GM12878 (cell line): ENCODE results near the gene PRKN. TPM values are rescaled to one million over a fixed set of nuclear protein-coding genes. Genes with fewer than 3 reads are reported as not detected.

Source experiments
- ATAC-seq: fragments of 200-7000 bp; cut with Tn5 transposase; 3 replicates; pipeline ENCODE4 v1.9.1; 2020; ENCODE audit warnings: mild to moderate bottlenecking, moderate library complexity
- BruUV-seq: library from RNA; stranded (reverse); fragments of 400-500 nt; replicated peaks from 2 replicates; lab custom pipeline; 2021; lab: Mats Ljungman, UMichigan
- CTCF ChIA-PET: fragments of 300-600 bp; sonication (Branson Sonifier 250); formaldehyde crosslinking; extraction: SDS; loops from one replicate; lab custom pipeline; 2021; ENCODE audit warnings: inconsistent platforms; lab: Yijun Ruan, JAX
- POLR2A ChIA-PET: fragments of 350-600 bp; formaldehyde crosslinking; extraction: SDS; loops from one replicate; lab custom pipeline; 2021; ENCODE audit warnings: inconsistent platforms; lab: Charles Lee
- RAD21 ChIA-PET: fragments of 300-600 bp; sonication (Branson Sonifier 250); formaldehyde crosslinking; loops from one replicate; lab custom pipeline; 2023; ENCODE audit warnings: antibody characterized with exemption; ENCODE audit not compliant: unreplicated experiment; lab: Charles Lee
- SMC1A ChIA-PET: fragments of 300-600 bp; sonication (Branson Sonifier 250); formaldehyde crosslinking; loops from one replicate; lab custom pipeline; 2023; ENCODE audit not compliant: unreplicated experiment, uncharacterized antibody; lab: Charles Lee
- DNase-seq: peaks from one replicate; pipeline ENCODE4 v3.0.0-alpha.2; 2011; ENCODE audit warnings: low read depth, low spot score
- FAIRE-seq: peaks from 3 replicates; lab custom pipeline; 2011; peaks lifted over from hg19 to GRCh38; lab: Jason Lieb, UNC
- H2AFZ ChIP-seq: 2 replicates; pipeline ENCODE4 v1.6.0; 2011; ENCODE audit warnings: low read depth, low read length, control low read depth; ENCODE audit not compliant: control insufficient read depth
- H3K27ac ChIP-seq: 2 replicates; pipeline ENCODE4 v1.5.1; 2011; ENCODE audit warnings: control low read depth; ENCODE audit not compliant: control insufficient read depth, insufficient read depth
- H3K27me3 ChIP-seq, 2 experiments: replicated peaks in 1 of 2; 2 replicates each; pipeline versions ENCODE4 v1.6.0 to v1.6.1; 2011; ENCODE audit warnings: low read length in 1 of 2; ENCODE audit not compliant: control insufficient read depth in 2 of 2, insufficient read depth in 2 of 2
- H3K36me3 ChIP-seq, 2 experiments: 2 replicates each; pipeline ENCODE4 v1.5.1; 2011; ENCODE audit warnings: low read length in 1 of 2; ENCODE audit not compliant: control insufficient read depth in 2 of 2, insufficient read depth in 2 of 2
- H3K4me1 ChIP-seq: 2 replicates; pipeline ENCODE4 v1.6.1; 2011; ENCODE audit warnings: mild to moderate bottlenecking, low read length, moderate library complexity, mixed read lengths; ENCODE audit not compliant: control insufficient read depth, insufficient read depth
- H3K4me2 ChIP-seq: 2 replicates; pipeline ENCODE4 v1.6.0; 2011; ENCODE audit warnings: control low read depth; ENCODE audit not compliant: control insufficient read depth, insufficient read depth
- H3K4me3 ChIP-seq: fragments of 200-600 bp; sonication (generic); 2 replicates; pipeline ENCODE4 v1.5.1; 2016
- H3K79me2 ChIP-seq: 2 replicates; pipeline ENCODE4 v1.6.0; 2011; ENCODE audit warnings: low read length; ENCODE audit not compliant: control insufficient read depth, insufficient read depth
- H3K9ac ChIP-seq: 2 replicates; pipeline ENCODE4 v1.8.0; 2011; ENCODE audit warnings: low read length, control low read depth, mixed read lengths; ENCODE audit not compliant: control insufficient read depth, insufficient read depth
- H3K9me3 ChIP-seq: replicated peaks from 3 replicates; pipeline ENCODE4 v1.5.1; 2011; ENCODE audit warnings: mild to moderate bottlenecking, low read length; ENCODE audit not compliant: control insufficient read depth, insufficient read depth
- H4K20me1 ChIP-seq: 2 replicates; pipeline ENCODE4 v1.6.0; 2011; ENCODE audit not compliant: control insufficient read depth, insufficient read depth
- EGR1 ChIP-seq, 2 experiments: IDR thresholded peaks; 1 replicate in 1 of 2; 2 replicates in 1 of 2; pipeline ENCODE4 v1.6.1; 2011 to 2012; ENCODE audit warnings: low read depth in 2 of 2, low read length in 2 of 2, borderline replicate concordance in 1 of 2, mild to moderate bottlenecking in 1 of 2, moderate library complexity in 1 of 2
- ETV6 ChIP-seq, 2 experiments: fragments of 450-650 bp in 1 of 2; IDR thresholded peaks in 1 of 2; conservative IDR thresholded peaks in 1 of 2; 2 replicates each; pipeline ENCODE4 v1.6.1; 2014; ENCODE audit warnings: antibody characterized with exemption in 1 of 2, borderline replicate concordance in 1 of 2, low read depth in 1 of 2, mild to moderate bottlenecking in 1 of 2, moderate library complexity in 1 of 2
- HCFC1 ChIP-seq: fragments of 150-350 bp; IDR thresholded peaks from 2 replicates; pipeline ENCODE4 v1.6.1; 2014; ENCODE audit warnings: low read length
- JUNB ChIP-seq: IDR thresholded peaks from 2 replicates; pipeline ENCODE4 v1.6.1; 2016; ENCODE audit warnings: antibody characterized with exemption, mild to moderate bottlenecking
- KDM1A ChIP-seq: fragments of 200-600 bp; sonication (generic); IDR thresholded peaks from 2 replicates; pipeline ENCODE4 v1.6.1; 2016; ENCODE audit warnings: borderline replicate concordance
- NFYA ChIP-seq: IDR thresholded peaks from 2 replicates; pipeline ENCODE4 v1.6.1; 2011; ENCODE audit warnings: low read depth, mild to moderate bottlenecking, low read length, improper control_type of control experiment, borderline replicate concordance
- PML ChIP-seq: IDR thresholded peaks from 2 replicates; pipeline ENCODE4 v1.6.1; 2012; ENCODE audit warnings: low read length, inconsistent platforms
- POU2F2 ChIP-seq: IDR thresholded peaks from 3 replicates; pipeline ENCODE4 v1.6.1; 2011; ENCODE audit warnings: low read depth, mild to moderate bottlenecking, low read length, borderline replicate concordance
- STAT1 ChIP-seq: fragments of 450-650 bp; conservative IDR thresholded peaks from 2 replicates; pipeline ENCODE4 v1.6.1; 2014; ENCODE audit warnings: antibody characterized with exemption, mild to moderate bottlenecking
- USF1 ChIP-seq: IDR thresholded peaks from 2 replicates; pipeline ENCODE4 v1.6.1; 2011; ENCODE audit warnings: borderline replicate concordance, low read depth, mild to moderate bottlenecking, moderate library complexity, mixed read lengths, low read length; ENCODE audit not compliant: insufficient read depth; ENCODE audit errors: extremely low read length
- ZNF24 ChIP-seq: fragments of 450-650 bp; IDR thresholded peaks from 2 replicates; pipeline ENCODE4 v1.6.1; 2017; ENCODE audit warnings: antibody characterized with exemption, mild to moderate bottlenecking
- ZNF622 ChIP-seq: fragments of 450-650 bp; IDR thresholded peaks from 2 replicates; pipeline ENCODE4 v1.6.1; 2017; ENCODE audit warnings: mild to moderate bottlenecking, inconsistent platforms
- WGBS: methylation state at CpG from one replicate; pipeline ENCODE4 v1.1.6; 2016; ENCODE audit warnings: low lambda C conversion rate; ENCODE audit not compliant: insufficient replicate concordance, insufficient coverage; ENCODE audit errors: missing lambda C conversion rate; 5-methylcytosine and 5-hydroxymethylcytosine counted together
- in situ Hi-C: fragments of 300-500 bp; cut with MboI; formaldehyde crosslinking; loops from 9 replicates; pipeline ENCODE4 v1.14.3; 2018; ENCODE audit warnings: mixed read lengths
- intact Hi-C: fragments of 100-400 bp; cut with micrococcal nuclease; formaldehyde crosslinking; loops from one replicate; pipeline ENCODE4 v1.14.2; 2022; ENCODE audit not compliant: unreplicated experiment
- polyA plus RNA-seq, 11 experiments: library from polyadenylated mRNA; depleted of rRNA in 4 of 11; unstranded in 6 of 11; stranded (reverse) in 5 of 11; fragments of >200 nt; fragmentation: Nextera tagmentation in 4 of 11; fragmentation: Illumina TruSeq in 1 of 11; extraction: Ambion mirVana in 4 of 11; extraction: Trizol in 1 of 11; gene quantifications; 1 replicate in 1 of 11; 2 replicates in 10 of 11; pipeline versions ENCODE4 v1.2.1 to v1.2.3, GENCODE V29; 2011 to 2016; ENCODE audit warnings: inconsistent platforms in 2 of 11, missing spikeins in 2 of 11, low read depth in 1 of 11
- total RNA-seq, 4 experiments: library from RNA; depleted of rRNA in 3 of 4; stranded (reverse); fragments of >200 nt in 3 of 4; fragmentation: Illumina TruSeq in 1 of 4; extraction: Trizol in 1 of 4; gene quantifications; 2 replicates each; pipeline versions ENCODE4 v1.2.1 to v1.2.3, GENCODE V29; 2013 to 2021

PRKN gene
- total and polyA plus RNA-seq, 10 of the 15 experiments (the other 5 are each of a cell fraction or from before 2014, with no cell fraction given): 0.06 to 0.09 TPM; not detected in 8

DNA sequence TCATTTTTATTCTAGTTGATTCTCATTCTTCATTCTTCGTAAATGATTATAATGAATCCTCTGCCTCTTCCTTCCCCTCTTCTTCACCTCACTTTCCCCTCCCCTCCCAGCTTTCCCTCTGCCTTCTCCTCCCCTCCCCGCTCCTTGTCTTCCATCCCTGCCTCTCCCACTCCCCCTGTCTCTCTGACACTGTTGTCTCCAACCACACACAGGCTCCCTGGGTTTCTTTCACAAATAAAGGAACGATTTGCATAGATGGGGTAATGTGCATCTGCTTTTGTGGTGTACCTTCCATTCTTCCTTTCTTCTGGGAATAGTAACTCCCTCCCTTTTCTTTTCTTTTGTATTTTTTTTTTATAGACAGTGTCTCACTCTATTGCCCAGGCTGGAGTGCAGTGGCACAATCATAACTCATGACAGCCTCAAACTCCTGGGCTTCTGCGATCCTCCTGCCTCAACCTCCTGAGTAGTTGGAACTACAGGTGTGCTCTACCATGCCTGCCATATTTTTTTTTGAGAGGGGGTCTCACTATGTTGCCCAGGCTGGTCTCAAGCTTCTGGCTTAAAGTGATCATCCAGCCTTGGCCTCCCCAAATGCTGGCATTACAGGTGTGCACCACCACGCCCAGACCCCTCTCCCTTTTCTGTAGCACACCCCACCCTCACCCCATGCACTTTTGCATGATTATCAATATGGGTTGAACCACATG is 318.6 kb downstream of the PRKN start:
- no peak overlapping the region for H3K9ac ChIP-seq
- no peak for TF ChIP-seq ETV6 (conservative IDR thresholded peaks at IDR 0.05 in 1 of 2, IDR thresholded peaks at IDR 0.05 in 1 of 2; ENCODE audit: borderline replicate concordance in 1 of 2, low read depth in 1 of 2)
- no peak for TF ChIP-seq EGR1 (IDR thresholded peaks at IDR 0.05; ENCODE audit: borderline replicate concordance in 1 of 2, low read depth in 2 of 2, low read length in 2 of 2)
- TF ChIP-seq ZNF24: no peak
- no peak for TF ChIP-seq NFYA
- TF ChIP-seq ZNF622: no peak
- no peak for TF ChIP-seq HCFC1
- TF ChIP-seq, all 136 proteins: peak for 0
- Histone ChIP-seq H3K27me3 (no peaks in the 10 kb centered on the region), H4K20me1 (no peaks in the 10 kb centered on the region), H3K4me3 (no peak overlapping the region), H2AFZ (no peak overlapping the region), H3K9me3 (no peaks in the 10 kb centered on the region), H3K27ac (no peak overlapping the region), H3K79me2 (no peaks in the 10 kb centered on the region), H3K36me3 (no peaks in the 10 kb centered on the region), H3K4me2 (no peak overlapping the region), H3K4me1 (no peaks in the 10 kb centered on the region)
- WGBS: 15% methylated on average over 5 of the region's 5 CpGs
- ChIA-PET SMC1A (no interaction called here), RAD21 (no interaction called here), CTCF (no interaction called here), POLR2A (no interaction called here)
- DNase-seq (no peak), ATAC-seq (no peak), FAIRE-seq (no peak)
- no TSS peak for BruUV-seq
- intact Hi-C loops: no loop called here
- in situ Hi-C loops: no loop called here

DNA sequence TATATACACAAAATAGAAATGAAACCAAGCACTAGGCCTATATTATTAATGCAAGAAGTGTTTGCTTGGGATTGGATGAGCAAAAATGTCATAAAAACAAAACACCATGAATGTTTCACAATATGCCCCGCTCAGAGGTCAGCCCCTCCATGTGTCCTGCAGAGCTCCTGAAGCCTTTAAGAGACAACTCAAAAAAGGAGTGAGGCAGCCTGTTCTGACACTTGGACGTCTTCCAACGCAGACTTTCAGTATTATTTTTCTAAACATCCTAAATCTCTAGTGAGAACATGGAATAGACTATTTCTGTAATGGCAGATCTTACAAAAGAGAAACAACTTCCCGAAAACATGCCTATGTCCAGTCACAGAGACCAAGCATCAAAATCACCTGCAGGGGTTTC is 322.6 kb downstream of the PRKN start:
- POLR2A ChIA-PET: no interaction called here
- Histone ChIP-seq H3K36me3 (no peaks in the 10 kb centered on the region), H3K4me1 (no peaks in the 10 kb centered on the region), H2AFZ (no peak overlapping the region), H3K27me3 (no peaks in the 10 kb centered on the region), H3K4me2 (no peak overlapping the region), H4K20me1 (no peaks in the 10 kb centered on the region), H3K79me2 (no peaks in the 10 kb centered on the region), H3K27ac (no peak overlapping the region), H3K9me3 (no peaks in the 10 kb centered on the region), H3K4me3 (no peak overlapping the region), H3K9ac (no peak overlapping the region)
- 0% methylated on average over 4 of the region's 4 CpGs for WGBS
- CTCF ChIA-PET: no interaction called here
- BruUV-seq: no TSS peak
- in situ Hi-C loops (no loop called here), intact Hi-C loops (no loop called here)
- no peak for DNase-seq
- TF ChIP-seq JUNB: no peak
- no peak for TF ChIP-seq STAT1
- TF ChIP-seq KDM1A: no peak
- TF ChIP-seq USF1: no peak
- TF ChIP-seq POU2F2: no peak
- TF ChIP-seq PML: no peak
- no peak for FAIRE-seq
- RAD21 ChIA-PET: no interaction called here
- no peak for ATAC-seq
- SMC1A ChIA-PET: no interaction called here
